Measurements from ENCODE around the gene RPS8. TPM values are rescaled to one million over a fixed set of nuclear protein-coding genes. Genes with fewer than 3 reads are reported as not detected.
"Not testable (repeated sequence)": the region's sequence is repeated elsewhere in the genome, so short reads cannot be mapped to it uniquely, and the experiment has no call there.

Gene RPS8
- total RNA-seq, 2 experiments from 2014 or later, result 3,218 to 3,314 TPM

GRCh38 chr1:44735992-44736391, 39.3 kb upstream of the RPS8 start:
- Mint-ChIP-seq H3K4me3 (no peak overlapping the region), H3K27me3 (no peaks in the 10 kb centered on the region), H3K27ac (no peak overlapping the region), H3K36me3 (ENCODE audit: low read depth) (peaks cover 8% of the 10 kb centered on the region), H3K4me1 (ENCODE audit: low read depth) (peaks cover 16% of the 10 kb centered on the region), H3K9me3 (no peaks in the 10 kb centered on the region)
- ATAC-seq, result no peak
- intact Hi-C loops (cut with micrococcal nuclease), result no loop called here
- TF ChIP-seq CTCF (IDR thresholded peaks at IDR 0.05), result no peak
- no peak for DNase-seq
- POLR2A ChIA-PET, result interaction anchor here (1.0 to 8.5 kb wide), 6 partner anchors 8 to 83 kb away, joined by 3 to 553 read pairs (median 3); partner anchors contain the start of gene RPS8
- CTCF ChIA-PET, result no interaction called here

GRCh38 chr1:44738953-44739306, 36.4 kb upstream of the RPS8 start:
- DNase-seq; H3K27me3 Mint-ChIP-seq; H3K9me3 Mint-ChIP-seq; CTCF ChIA-PET; intact Hi-C loops (cut with micrococcal nuclease); ATAC-seq: not testable (repeated sequence)
- Mint-ChIP-seq H3K27ac (peak overlapping the region; percentile 90), H3K4me3 (peak overlapping the region; percentile 97), H3K4me1 (ENCODE audit: low read depth) (peaks cover 15% of the 10 kb centered on the region), H3K36me3 (ENCODE audit: low read depth) (peaks cover 24% of the 10 kb centered on the region)
- POLR2A ChIA-PET, result interaction anchor here (1.9 to 10.3 kb wide), 4 partner anchors 7 to 37 kb away, joined by 12 to 137 read pairs (median 30); partner anchors contain the start of genes RNU5D-1 and RPS8

DNA sequence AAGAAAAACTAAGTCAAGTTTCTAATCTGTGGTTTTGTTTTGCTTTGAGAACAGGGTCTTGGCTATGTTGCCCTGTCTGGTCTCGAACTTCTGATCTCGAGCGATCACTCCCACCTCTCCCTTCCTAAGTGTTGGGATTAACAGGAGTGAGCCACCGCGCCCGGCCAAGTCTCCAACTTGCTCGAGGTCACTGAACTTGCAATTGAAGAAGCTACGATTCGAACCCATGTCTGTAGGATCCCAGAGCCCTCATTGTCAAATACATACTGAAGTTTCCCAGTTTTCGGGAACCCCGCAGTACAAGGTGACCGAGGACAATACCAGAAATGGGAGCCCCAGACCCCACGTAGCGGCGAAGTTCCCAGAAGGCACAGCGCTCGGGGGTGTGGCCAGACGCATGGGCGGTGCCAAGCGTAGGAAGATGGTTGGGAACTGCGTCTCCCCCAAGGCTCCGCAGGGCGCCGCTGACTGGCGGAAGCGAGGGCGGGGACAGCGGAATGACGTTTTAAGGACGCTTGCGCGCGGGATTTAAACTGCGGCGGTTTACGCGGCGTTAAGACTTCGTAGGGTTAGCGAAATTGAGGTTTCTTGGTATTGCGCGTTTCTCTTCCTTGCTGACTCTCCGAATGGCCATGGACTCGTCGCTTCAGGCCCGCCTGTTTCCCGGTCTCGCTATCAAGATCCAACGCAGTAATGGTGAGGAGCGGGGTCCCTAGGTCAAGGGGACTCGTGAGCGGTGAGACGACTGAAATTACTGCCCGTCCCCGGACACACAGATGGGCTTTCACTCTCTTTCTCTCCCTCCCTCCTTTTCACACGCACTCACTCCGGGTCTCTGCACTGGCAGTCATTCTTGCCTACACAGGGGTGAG, 35.8 kb upstream of the RPS8 start, which contains the start of gene KIF2C:
TSS of gene KIF2C (plus strand) at position 531 of the 872 bp plus-strand sequence. CDS start at position 627, 96 bp downstream.
- POLR2A ChIA-PET, result interaction anchor here (1.0 to 10.3 kb wide), 5 partner anchors 8 to 36 kb away, joined by 3 to 137 read pairs (median 16); partner anchors contain the start of genes RNU5D-1 and RPS8
- Mint-ChIP-seq H3K4me3 (peak within 1 kb of the TSS; percentile 97), H3K4me1 (ENCODE audit: low read depth) (peaks cover 15% of the 10 kb centered on the region), H3K9me3 (no peaks in the 10 kb centered on the region), H3K27me3 (no peaks in the 10 kb centered on the region), H3K36me3 (ENCODE audit: low read depth) (peaks cover 29% of the 10 kb centered on the region), H3K27ac (peak within 1 kb of the TSS; percentile 90)
- peak; percentile 99 for DNase-seq
- no peak for TF ChIP-seq CTCF (IDR thresholded peaks at IDR 0.05)
- ATAC-seq, result peak; percentile 99
- CTCF ChIA-PET, result no interaction called here
- intact Hi-C loops (cut with micrococcal nuclease), result no loop called here

- Mint-ChIP-seq H3K4me3 (peak overlapping the region; percentile 97), H3K9me3 (no peaks in the 10 kb centered on the region), H3K27me3 (no peaks in the 10 kb centered on the region), H3K36me3 (ENCODE audit: low read depth) (peaks cover 32% of the 10 kb centered on the region), H3K4me1 (ENCODE audit: low read depth) (peaks cover 17% of the 10 kb centered on the region), H3K27ac (peak overlapping the region; percentile 90)
- no peak for DNase-seq
- intact Hi-C loops (cut with micrococcal nuclease), result no loop called here
- POLR2A ChIA-PET, result interaction anchor here (0.6 to 10.3 kb wide), 8 partner anchors 9 to 79 kb away, joined by 3 to 137 read pairs (median 10); partner anchors contain the start of genes RNU5D-1 and RPS8
- CTCF ChIA-PET, result interaction anchor here (0.6 to 0.7 kb wide), 2 partner anchors 18 to 26 kb away, joined by 3 read pairs; no protein-coding TSS in a partner anchor
- TF ChIP-seq CTCF (IDR thresholded peaks at IDR 0.05), result no peak
- ATAC-seq, result no peak
These were observed 35.1 kb upstream of the RPS8 start for GRCh38 chr1:44740179-44740617.

- intact Hi-C loops (cut with micrococcal nuclease), result no loop called here
- H3K27ac Mint-ChIP-seq, result no peak overlapping the region
- CTCF ChIA-PET, result interaction anchor here (1.8 to 2.0 kb wide), 2 partner anchors 11 to 28 kb away, joined by 5 to 9 read pairs; partner anchors contain the start of gene RNU5D-1
- TF ChIP-seq CTCF (IDR thresholded peaks at IDR 0.05), result no peak
- POLR2A ChIA-PET, result interaction anchor here (0.6 to 10.3 kb wide), 8 partner anchors 12 to 76 kb away, joined by 3 to 137 read pairs (median 5); partner anchors contain the start of genes DYNLT4, RNU5D-1 and RPS8
- DNase-seq (no peak), ATAC-seq (no peak)
- H3K4me1 Mint-ChIP-seq (ENCODE audit: low read depth), result peaks cover 19% of the 10 kb centered on the region
- H3K36me3 Mint-ChIP-seq (ENCODE audit: low read depth), result peaks cover 48% of the 10 kb centered on the region
- H3K27me3 Mint-ChIP-seq, result no peaks in the 10 kb centered on the region
- no peak overlapping the region for H3K4me3 Mint-ChIP-seq
- H3K9me3 Mint-ChIP-seq, result no peaks in the 10 kb centered on the region
These were observed 32.1 kb upstream of the RPS8 start for GRCh38 chr1:44743211-44743610.
